Psoas muscle (tissue), 8 donors: ENCODE measurements around the gene SGK1. TPM values are rescaled to one million over a fixed set of nuclear protein-coding genes. Genes with fewer than 3 reads are reported as not detected.

Experiments
- ATAC-seq, 4 donors: fragments of 200-7000 bp; cut with Tn5 transposase; one replicate each; pipeline ENCODE4 v1.9.1; 2020; ENCODE audit warnings: moderate library complexity in 3 of 4, mild to moderate bottlenecking in 2 of 4
- DNase-seq, 2 donors: peaks; one replicate each; pipeline ENCODE4 v3.0.0-alpha.2; 2020
- H3K27ac ChIP-seq: fragments of 200-600 bp; one replicate; pipeline ENCODE4 v1.8.0; 2022
- H3K27me3 ChIP-seq, 3 donors: fragments of 200-600 bp in 1 of 3; one replicate each; pipeline versions ENCODE4 v1.6.1 to v1.8.0; 2013 to 2022; ENCODE audit warnings: low read length in 2 of 3, mild to moderate bottlenecking in 2 of 3, moderate library complexity in 1 of 3; ENCODE audit not compliant: insufficient read depth in 3 of 3
- H3K36me3 ChIP-seq, 2 donors: fragments of 200-600 bp in 1 of 2; one replicate each; pipeline versions ENCODE4 v1.6.1 to v1.8.0; 2013 to 2022; ENCODE audit warnings: low read depth in 1 of 2, mild to moderate bottlenecking in 1 of 2, moderate library complexity in 1 of 2; ENCODE audit not compliant: insufficient read depth in 1 of 2
- H3K4me1 ChIP-seq: fragments of 200-600 bp; one replicate; pipeline ENCODE4 v1.8.0; 2022
- H3K4me3 ChIP-seq: fragments of 200-600 bp; one replicate; pipeline ENCODE4 v1.8.0; 2022; ENCODE audit warnings: mild to moderate bottlenecking
- H3K9me3 ChIP-seq: fragments of 200-600 bp; one replicate; pipeline ENCODE4 v1.8.0; 2022
- CTCF ChIP-seq: fragments of 200-600 bp; IDR thresholded peaks from one replicate; pipeline ENCODE4 v1.8.0; 2022; ENCODE audit warnings: antibody characterized with exemption
- WGBS, 3 donors: extraction: QIAGEN DNeasy Blood & Tissue Kit; methylation state at CpG; one replicate each; pipeline versions ENCODE4 v1.1.6 to v1.1.7; 2013; 5-methylcytosine and 5-hydroxymethylcytosine counted together
- intact Hi-C, 2 donors: fragments of 100-400 bp; cut with DNase I; formaldehyde crosslinking; loops; one replicate each; pipeline versions ENCODE4 v1.11.0 to v1.14.2; 2022
- polyA plus RNA-seq, 3 donors: library from polyadenylated mRNA; stranded (reverse); fragments of 200-250 nt; gene quantifications; one replicate each; pipeline ENCODE4 v1.2.3, GENCODE V29; 2013
- total RNA-seq, 4 donors: library from RNA; stranded (reverse); fragmentation: NEBNext Ultra II Directional in 2 of 4; extraction: Animal tissue kit (Norgen Biotek cat#: 25700) in 2 of 4; gene quantifications; one replicate each; pipeline versions ENCODE4 v1.2.1 to v1.2.4, GENCODE V29; 2021 to 2023
- donor health status: healthy with polysubstance abuse.
- donor health status: DM: no; HTN: no; CAD: no; lungs with moderate emphysema.
- donor health status: Bipolar disorder and iron deficiency.
- donor health status: healthy.
- donor health status: DM: yes; HTN: yes; CAD: no.
- donor health status: DM: no; HTN: no; CAD: no.
- donor health status: DM: no; HTN: no; CAD: no.
- donor health status: DM: yes; HTN: yes; CAD: no.

SGK1 gene
- total and polyA plus RNA-seq, 7 donors = 34.4 to 125 (median 64.1) TPM

GRCh38 chr6:134249759-134250602 lies 67.9 kb downstream of the SGK1 start:
- intact Hi-C loops = loop anchor here (2.0 to 5.0 kb wide), 4 partner anchors 73 to 217 kb away; no protein-coding TSS in a partner anchor
- Histone ChIP-seq H3K36me3 (no peaks in the 10 kb centered on the region), H3K27me3 (no peaks in the 10 kb centered on the region), H3K9me3 (no peaks in the 10 kb centered on the region), H3K4me3 (peak overlapping the region; percentile 3), H3K4me1 (peaks cover 40% of the 10 kb centered on the region), H3K27ac (peak overlapping the region; percentile 83)
- no peak for TF ChIP-seq CTCF
- ATAC-seq = no peak
- 9 to 24% (median 19%) methylated on average over 7 of the region's 7 CpGs for WGBS, 3 donors
- DNase-seq = no peak

- Histone ChIP-seq H3K4me3 (peak overlapping the region; percentile 3), H3K27ac (peak overlapping the region; percentile 83), H3K36me3 (no peaks in the 10 kb centered on the region), H3K27me3 (no peaks in the 10 kb centered on the region), H3K4me1 (peaks cover 40% of the 10 kb centered on the region), H3K9me3 (no peaks in the 10 kb centered on the region)
- ATAC-seq = peak in 3 of 4 donors; percentile 23 to 63 (median 48)
- intact Hi-C loops = loop anchor here (2.0 to 5.0 kb wide), 4 partner anchors 72 to 218 kb away; no protein-coding TSS in a partner anchor
- WGBS, 3 donors = 42 to 59% (median 46%) methylated on average over 5 of the region's 5 CpGs
- no peak for TF ChIP-seq CTCF
- no peak for DNase-seq
Observed at GRCh38 chr6:134249239-134249758, 68.6 kb downstream of the SGK1 start.

GRCh38 chr6:134247844-134248580 lies 69.9 kb downstream of the SGK1 start:
- 35 to 52% (median 41%) methylated on average over 4 of the region's 4 CpGs for WGBS, 3 donors
- Histone ChIP-seq H3K27me3 (no peaks in the 10 kb centered on the region), H3K9me3 (no peaks in the 10 kb centered on the region), H3K27ac (peak overlapping the region; percentile 83), H3K36me3 (no peaks in the 10 kb centered on the region), H3K4me3 (no peak overlapping the region), H3K4me1 (peaks cover 31% of the 10 kb centered on the region)
- intact Hi-C loops = loop anchor here (2.0 to 5.0 kb wide), 4 partner anchors 71 to 219 kb away; no protein-coding TSS in a partner anchor
- TF ChIP-seq CTCF = no peak
- ATAC-seq (peak; percentile 36 to 65 (median 52)), DNase-seq (no peak)

GRCh38 chr6:134247231-134247833 lies 70.6 kb downstream of the SGK1 start:
- intact Hi-C loops = loop anchor here (5.0 kb wide), 3 partner anchors 70 to 220 kb away; no protein-coding TSS in a partner anchor
- ATAC-seq (peak; percentile 91 to 96 (median 93)), DNase-seq (no peak)
- H3K27ac ChIP-seq = peak overlapping the region; percentile 83
- peaks cover 31% of the 10 kb centered on the region for H3K4me1 ChIP-seq
- no peaks in the 10 kb centered on the region for H3K36me3 ChIP-seq
- no peaks in the 10 kb centered on the region for H3K27me3 ChIP-seq
- WGBS, 3 donors = 12 to 20% (median 14%) methylated on average over 5 of the region's 5 CpGs
- H3K9me3 ChIP-seq = no peaks in the 10 kb centered on the region
- TF ChIP-seq CTCF = no peak
- no peak overlapping the region for H3K4me3 ChIP-seq
